GM23338 (cell line): Measurements from ENCODE around the gene SHLD2. TPM values are rescaled to one million over a fixed set of nuclear protein-coding genes. Genes with fewer than 3 reads are reported as not detected.
"Not testable (repeated sequence)": the region's sequence is repeated elsewhere in the genome, so short reads cannot be mapped to it uniquely, and the experiment has no call there.

Source experiments
- ATAC-seq: fragments of 200-7000 bp; cut with Tn5 transposase; 3 replicates; pipeline ENCODE4 v1.9.1; 2020
- DNase-seq: peaks from one replicate; pipeline ENCODE4 v3.0.0-alpha.2; 2015; ENCODE audit warnings: low spot score
- H2AFZ ChIP-seq: fragments of 200-600 bp; sonication (generic); 2 replicates; pipeline ENCODE4 v1.8.0; 2016; ENCODE audit warnings: antibody characterized with exemption, mild to moderate bottlenecking, moderate library complexity
- H3F3A ChIP-seq: fragments of 200-600 bp; sonication (generic); replicated peaks from 2 replicates; pipeline ENCODE4 v1.8.0; 2017; ENCODE audit warnings: antibody characterized with exemption, mixed run types, low read depth
- H3K27ac ChIP-seq: fragments of 200-600 bp; sonication (generic); 2 replicates; pipeline ENCODE4 v1.6.1; 2016; ENCODE audit warnings: low read depth
- H3K27me3 ChIP-seq: fragments of 200-600 bp; sonication (generic); 2 replicates; pipeline ENCODE4 v1.8.0; 2016; ENCODE audit warnings: mild to moderate bottlenecking, mixed run types, moderate library complexity; ENCODE audit not compliant: insufficient read depth
- H3K36me3 ChIP-seq: fragments of 200-600 bp; sonication (generic); 2 replicates; pipeline ENCODE4 v1.8.0; 2016; ENCODE audit warnings: mild to moderate bottlenecking; ENCODE audit not compliant: insufficient read depth
- H3K4me1 ChIP-seq: fragments of 200-600 bp; sonication (generic); 2 replicates; pipeline ENCODE4 v1.8.0; 2016; ENCODE audit warnings: mild to moderate bottlenecking, moderate library complexity; ENCODE audit not compliant: insufficient read depth
- H3K4me2 ChIP-seq: fragments of 200-600 bp; sonication (generic); 2 replicates; pipeline ENCODE4 v1.7.1; 2017; ENCODE audit warnings: mixed run types
- H3K4me3 ChIP-seq: fragments of 200-600 bp; sonication (generic); 2 replicates; pipeline ENCODE4 v1.6.1; 2016; ENCODE audit warnings: mixed run types
- H3K79me2 ChIP-seq: fragments of 200-600 bp; sonication (generic); replicated peaks from 2 replicates; pipeline ENCODE4 v1.8.0; 2017; ENCODE audit warnings: mild to moderate bottlenecking; ENCODE audit not compliant: insufficient read depth
- H3K9me2 ChIP-seq: fragments of 200-600 bp; sonication (generic); 2 replicates; pipeline ENCODE4 v1.8.0; 2017; ENCODE audit not compliant: insufficient read depth
- H4K20me1 ChIP-seq: fragments of 200-600 bp; sonication (generic); replicated peaks from 2 replicates; pipeline ENCODE4 v1.8.0; 2017; ENCODE audit warnings: mild to moderate bottlenecking; ENCODE audit not compliant: insufficient read depth
- H3K27ac Mint-ChIP-seq: 2 replicates; pipeline ENCODE4 v1.8.0; 2020; ENCODE audit warnings: inconsistent platforms, mild to moderate bottlenecking, moderate library complexity, mixed read lengths
- H3K27me3 Mint-ChIP-seq: 3 replicates; pipeline ENCODE4 v1.8.0; 2022; ENCODE audit warnings: low read depth, mild to moderate bottlenecking, moderate library complexity, mixed read lengths, inconsistent platforms; ENCODE audit not compliant: insufficient read depth, poor library complexity
- H3K36me3 Mint-ChIP-seq: 3 replicates; pipeline ENCODE4 v1.8.0; 2021; ENCODE audit warnings: low read depth, mild to moderate bottlenecking, inconsistent platforms, moderate library complexity, mixed read lengths
- H3K4me1 Mint-ChIP-seq: 3 replicates; pipeline ENCODE4 v1.8.0; 2020; ENCODE audit warnings: mild to moderate bottlenecking, inconsistent platforms, mixed read lengths
- H3K4me3 Mint-ChIP-seq: 3 replicates; pipeline ENCODE4 v1.8.0; 2021; ENCODE audit warnings: moderate library complexity, mild to moderate bottlenecking, inconsistent platforms, mixed read lengths
- H3K9me3 Mint-ChIP-seq: 3 replicates; pipeline ENCODE4 v1.8.0; 2020; ENCODE audit warnings: moderate library complexity, mild to moderate bottlenecking, inconsistent platforms, mixed read lengths
- EZH2 ChIP-seq: fragments of 200-600 bp; sonication (generic); IDR thresholded peaks from one replicate; pipeline ENCODE4 v1.8.0; 2017; ENCODE audit warnings: antibody characterized with exemption, mild to moderate bottlenecking, low read depth; ENCODE audit not compliant: unreplicated experiment
- NANOG ChIP-seq: IDR thresholded peaks from 2 replicates; pipeline ENCODE4 v1.6.1; 2016; ENCODE audit warnings: antibody characterized with exemption, borderline replicate concordance
- ZNF114 ChIP-seq: fragments of 250-450 bp; sonication (Bioruptor Pico); IDR thresholded peaks from 2 replicates; pipeline ENCODE4 v1.5.0; 2020; ENCODE audit warnings: mild to moderate bottlenecking, moderate library complexity
- polyA plus RNA-seq: library from polyadenylated mRNA; unstranded; fragments of >200 nt; fragmentation: Nextera tagmentation; extraction: Ambion mirVana; gene quantifications from 2 replicates; pipeline ENCODE4 v1.2.1, GENCODE V29; 2016
- total RNA-seq: library from RNA; depleted of rRNA; stranded (reverse); fragments of >200 nt; shearing (Covaris generic); gene quantifications from 2 replicates; pipeline ENCODE4 v1.2.3, GENCODE V29; 2014
- TF ChIP-seq, protein P1 (sequence below): fragments of 250-450 bp; sonication (Bioruptor Pico); IDR thresholded peaks from 2 replicates; pipeline ENCODE4 v1.5.0; 2020; ENCODE audit warnings: mild to moderate bottlenecking, moderate library complexity

Gene SHLD2
- total and polyA plus RNA-seq, 2 experiments from 2014 or later: 13.9 to 34.2 TPM

- Histone ChIP-seq H3K4me3 (no peak overlapping the region), H3K27me3 (no peaks in the 10 kb centered on the region), H3K27ac (no peak overlapping the region), H3K4me1 (no peaks in the 10 kb centered on the region), H4K20me1 (0 out of 2 replicates have a peak, but pooled peaks cover 6% of the 10 kb centered on the region), H3K79me2 (peaks cover 44% of the 10 kb centered on the region), H3K36me3 (peaks cover 10% of the 10 kb centered on the region), H3F3A (no peaks in the 10 kb centered on the region), H2AFZ (no peak overlapping the region), H3K9me2 (no peaks in the 10 kb centered on the region), H3K4me2 (no peak overlapping the region)
- DNase-seq (no peak), ATAC-seq (no peak)
- Mint-ChIP-seq H3K4me3 (no peak overlapping the region), H3K27me3 (peaks cover 6% of the 10 kb centered on the region), H3K9me3 (peaks cover 20% of the 10 kb centered on the region), H3K36me3 (peaks cover 41% of the 10 kb centered on the region), H3K27ac (no peak overlapping the region), H3K4me1 (peaks cover 3% of the 10 kb centered on the region; the same call in 1 of the 3 replicates)
- TF ChIP-seq ZNF114 (CRISPR knock-in tag): no peak
- TF ChIP-seq, protein P1, sequence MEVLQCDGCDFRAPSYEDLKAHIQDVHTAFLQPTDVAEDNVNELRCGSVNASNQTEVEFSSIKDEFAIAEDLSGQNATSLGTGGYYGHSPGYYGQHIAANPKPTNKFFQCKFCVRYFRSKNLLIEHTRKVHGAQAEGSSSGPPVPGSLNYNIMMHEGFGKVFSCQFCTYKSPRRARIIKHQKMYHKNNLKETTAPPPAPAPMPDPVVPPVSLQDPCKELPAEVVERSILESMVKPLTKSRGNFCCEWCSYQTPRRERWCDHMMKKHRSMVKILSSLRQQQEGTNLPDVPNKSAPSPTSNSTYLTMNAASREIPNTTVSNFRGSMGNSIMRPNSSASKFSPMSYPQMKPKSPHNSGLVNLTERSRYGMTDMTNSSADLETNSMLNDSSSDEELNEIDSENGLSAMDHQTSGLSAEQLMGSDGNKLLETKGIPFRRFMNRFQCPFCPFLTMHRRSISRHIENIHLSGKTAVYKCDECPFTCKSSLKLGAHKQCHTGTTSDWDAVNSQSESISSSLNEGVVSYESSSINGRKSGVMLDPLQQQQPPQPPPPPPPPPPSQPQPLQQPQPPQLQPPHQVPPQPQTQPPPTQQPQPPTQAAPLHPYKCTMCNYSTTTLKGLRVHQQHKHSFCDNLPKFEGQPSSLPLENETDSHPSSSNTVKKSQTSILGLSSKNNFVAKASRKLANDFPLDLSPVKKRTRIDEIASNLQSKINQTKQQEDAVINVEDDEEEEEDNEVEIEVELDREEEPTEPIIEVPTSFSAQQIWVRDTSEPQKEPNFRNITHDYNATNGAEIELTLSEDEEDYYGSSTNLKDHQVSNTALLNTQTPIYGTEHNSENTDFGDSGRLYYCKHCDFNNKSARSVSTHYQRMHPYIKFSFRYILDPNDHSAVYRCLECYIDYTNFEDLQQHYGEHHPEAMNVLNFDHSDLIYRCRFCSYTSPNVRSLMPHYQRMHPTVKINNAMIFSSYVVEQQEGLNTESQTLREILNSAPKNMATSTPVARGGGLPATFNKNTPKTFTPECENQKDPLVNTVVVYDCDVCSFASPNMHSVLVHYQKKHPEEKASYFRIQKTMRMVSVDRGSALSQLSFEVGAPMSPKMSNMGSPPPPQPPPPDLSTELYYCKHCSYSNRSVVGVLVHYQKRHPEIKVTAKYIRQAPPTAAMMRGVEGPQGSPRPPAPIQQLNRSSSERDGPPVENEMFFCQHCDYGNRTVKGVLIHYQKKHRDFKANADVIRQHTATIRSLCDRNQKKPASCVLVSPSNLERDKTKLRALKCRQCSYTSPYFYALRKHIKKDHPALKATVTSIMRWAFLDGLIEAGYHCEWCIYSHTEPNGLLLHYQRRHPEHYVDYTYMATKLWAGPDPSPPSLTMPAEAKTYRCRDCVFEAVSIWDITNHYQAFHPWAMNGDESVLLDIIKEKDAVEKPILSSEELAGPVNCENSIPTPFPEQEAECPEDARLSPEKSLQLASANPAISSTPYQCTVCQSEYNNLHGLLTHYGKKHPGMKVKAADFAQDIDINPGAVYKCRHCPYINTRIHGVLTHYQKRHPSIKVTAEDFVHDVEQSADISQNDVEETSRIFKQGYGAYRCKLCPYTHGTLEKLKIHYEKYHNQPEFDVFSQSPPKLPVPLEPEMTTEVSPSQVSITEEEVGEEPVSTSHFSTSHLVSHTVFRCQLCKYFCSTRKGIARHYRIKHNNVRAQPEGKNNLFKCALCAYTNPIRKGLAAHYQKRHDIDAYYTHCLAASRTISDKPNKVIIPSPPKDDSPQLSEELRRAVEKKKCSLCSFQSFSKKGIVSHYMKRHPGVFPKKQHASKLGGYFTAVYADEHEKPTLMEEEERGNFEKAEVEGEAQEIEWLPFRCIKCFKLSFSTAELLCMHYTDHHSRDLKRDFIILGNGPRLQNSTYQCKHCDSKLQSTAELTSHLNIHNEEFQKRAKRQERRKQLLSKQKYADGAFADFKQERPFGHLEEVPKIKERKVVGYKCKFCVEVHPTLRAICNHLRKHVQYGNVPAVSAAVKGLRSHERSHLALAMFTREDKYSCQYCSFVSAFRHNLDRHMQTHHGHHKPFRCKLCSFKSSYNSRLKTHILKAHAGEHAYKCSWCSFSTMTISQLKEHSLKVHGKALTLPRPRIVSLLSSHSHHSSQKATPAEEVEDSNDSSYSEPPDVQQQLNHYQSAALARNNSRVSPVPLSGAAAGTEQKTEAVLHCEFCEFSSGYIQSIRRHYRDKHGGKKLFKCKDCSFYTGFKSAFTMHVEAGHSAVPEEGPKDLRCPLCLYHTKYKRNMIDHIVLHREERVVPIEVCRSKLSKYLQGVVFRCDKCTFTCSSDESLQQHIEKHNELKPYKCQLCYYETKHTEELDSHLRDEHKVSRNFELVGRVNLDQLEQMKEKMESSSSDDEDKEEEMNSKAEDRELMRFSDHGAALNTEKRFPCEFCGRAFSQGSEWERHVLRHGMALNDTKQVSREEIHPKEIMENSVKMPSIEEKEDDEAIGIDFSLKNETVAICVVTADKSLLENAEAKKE (CRISPR knock-in tag): no peak
- TF ChIP-seq NANOG: no peak
- TF ChIP-seq EZH2: no peak
These were observed 15.7 kb upstream of the SHLD2 start for GRCh38 chr10:87079106-87079836.

- H3K4me3 ChIP-seq, H3K4me2 ChIP-seq, H3K27ac ChIP-seq, H3K36me3 ChIP-seq, H3K27ac Mint-ChIP-seq, H2AFZ ChIP-seq, H3K4me3 Mint-ChIP-seq, H3F3A ChIP-seq, DNase-seq, H3K4me1 Mint-ChIP-seq, H3K27me3 ChIP-seq, H3K9me2 ChIP-seq, ATAC-seq, H3K4me1 ChIP-seq, H3K27me3 Mint-ChIP-seq, H4K20me1 ChIP-seq: not testable (repeated sequence)
- peaks cover 57% of the 10 kb centered on the region for H3K79me2 ChIP-seq
- peaks cover 20% of the 10 kb centered on the region for H3K9me3 Mint-ChIP-seq
- H3K36me3 Mint-ChIP-seq: peaks cover 46% of the 10 kb centered on the region
These were observed 14.4 kb upstream of the SHLD2 start for GRCh38 chr10:87080621-87081020.

DNA sequence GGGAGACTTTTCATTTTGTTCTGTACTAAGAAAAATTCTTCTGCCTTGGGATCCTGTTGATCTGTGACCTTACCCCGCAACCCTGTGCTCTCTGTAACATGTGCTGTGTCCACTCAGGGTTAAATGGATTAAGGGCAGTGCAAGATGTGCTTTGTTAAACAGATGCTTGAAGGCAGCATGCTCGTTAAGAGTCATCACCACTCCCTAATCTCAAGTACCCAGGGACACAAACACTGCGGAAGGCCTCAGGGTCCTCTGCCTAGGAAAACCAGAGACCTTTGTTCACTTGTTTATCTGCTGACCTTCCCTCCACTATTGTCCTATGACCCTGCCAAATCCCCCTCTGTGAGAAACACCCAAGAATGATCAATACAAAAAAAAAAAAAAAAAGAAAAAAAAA, 13.4 kb upstream of the SHLD2 start:
- H3K4me1 ChIP-seq, H3K4me3 Mint-ChIP-seq, H3K27ac Mint-ChIP-seq, H3F3A ChIP-seq, H3K36me3 ChIP-seq, ATAC-seq, H3K4me1 Mint-ChIP-seq, H4K20me1 ChIP-seq, DNase-seq, H3K27me3 Mint-ChIP-seq, H3K9me2 ChIP-seq, H3K27ac ChIP-seq, H3K4me3 ChIP-seq, H3K27me3 ChIP-seq, H2AFZ ChIP-seq, H3K4me2 ChIP-seq: not testable (repeated sequence)
- H3K36me3 Mint-ChIP-seq: peaks cover 50% of the 10 kb centered on the region
- peaks cover 66% of the 10 kb centered on the region for H3K79me2 ChIP-seq
- peaks cover 20% of the 10 kb centered on the region for H3K9me3 Mint-ChIP-seq

DNA sequence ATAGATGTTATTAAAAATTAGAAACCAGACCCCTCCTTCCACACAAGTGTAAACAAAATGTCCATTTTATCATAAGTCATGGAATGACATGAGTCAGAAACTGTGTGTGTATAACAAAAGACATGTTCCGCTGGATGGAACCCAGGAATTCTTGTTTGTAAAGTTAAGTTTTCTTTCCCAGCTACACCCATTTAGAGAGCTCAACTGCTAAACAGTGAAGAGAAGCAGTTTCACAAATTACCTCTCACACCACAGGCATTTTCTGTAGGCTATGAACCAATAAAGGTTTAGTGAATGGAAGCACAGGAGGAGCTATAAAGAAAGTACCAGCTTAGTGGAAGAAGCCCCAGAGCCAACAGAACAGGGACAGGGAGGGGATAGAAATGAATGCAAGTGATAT, 12.8 kb upstream of the SHLD2 start:
- H3K4me3 ChIP-seq, H3K27ac Mint-ChIP-seq: not testable (repeated sequence)

More for the DNA sequence above, 12.8 kb upstream of the SHLD2 start:
- H3K27me3 Mint-ChIP-seq, H4K20me1 ChIP-seq, H3K27me3 ChIP-seq, H3K9me2 ChIP-seq, H2AFZ ChIP-seq, H3K36me3 ChIP-seq, DNase-seq, H3K27ac ChIP-seq, H3F3A ChIP-seq, H3K4me1 ChIP-seq, H3K4me2 ChIP-seq, H3K4me3 Mint-ChIP-seq, H3K4me1 Mint-ChIP-seq, ATAC-seq: not testable (repeated sequence)
- peaks cover 20% of the 10 kb centered on the region for H3K9me3 Mint-ChIP-seq
- H3K79me2 ChIP-seq: peaks cover 70% of the 10 kb centered on the region
- peaks cover 55% of the 10 kb centered on the region for H3K36me3 Mint-ChIP-seq
